ENCODE data around the gene SHISA9.

- TF ChIP-seq, protein P1, sequence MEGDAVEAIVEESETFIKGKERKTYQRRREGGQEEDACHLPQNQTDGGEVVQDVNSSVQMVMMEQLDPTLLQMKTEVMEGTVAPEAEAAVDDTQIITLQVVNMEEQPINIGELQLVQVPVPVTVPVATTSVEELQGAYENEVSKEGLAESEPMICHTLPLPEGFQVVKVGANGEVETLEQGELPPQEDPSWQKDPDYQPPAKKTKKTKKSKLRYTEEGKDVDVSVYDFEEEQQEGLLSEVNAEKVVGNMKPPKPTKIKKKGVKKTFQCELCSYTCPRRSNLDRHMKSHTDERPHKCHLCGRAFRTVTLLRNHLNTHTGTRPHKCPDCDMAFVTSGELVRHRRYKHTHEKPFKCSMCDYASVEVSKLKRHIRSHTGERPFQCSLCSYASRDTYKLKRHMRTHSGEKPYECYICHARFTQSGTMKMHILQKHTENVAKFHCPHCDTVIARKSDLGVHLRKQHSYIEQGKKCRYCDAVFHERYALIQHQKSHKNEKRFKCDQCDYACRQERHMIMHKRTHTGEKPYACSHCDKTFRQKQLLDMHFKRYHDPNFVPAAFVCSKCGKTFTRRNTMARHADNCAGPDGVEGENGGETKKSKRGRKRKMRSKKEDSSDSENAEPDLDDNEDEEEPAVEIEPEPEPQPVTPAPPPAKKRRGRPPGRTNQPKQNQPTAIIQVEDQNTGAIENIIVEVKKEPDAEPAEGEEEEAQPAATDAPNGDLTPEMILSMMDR (IDR thresholded peaks at IDR 0.05), result no peak
- no peak for TF ChIP-seq POLR2A (IDR thresholded peaks at IDR 0.05)
These were observed 166.2 kb downstream of the SHISA9 start for GRCh38 chr16:13067648-13068047.

Data from prostate gland (tissue), 2 donors.